ENCODE data around the gene VAV3. TPM values are rescaled to one million over a fixed set of nuclear protein-coding genes. Genes with fewer than 3 reads are reported as not detected.

VAV3 gene
- total and polyA plus RNA-seq, 2 donors from 2014 or later = 61.6 to 87.5 TPM

Small RNA genes lying within 50 kb of the gene (microRNA-seq; reads per million reads assigned to microRNA genes)
- gene MIR7852 = not detected

Other genes starting within 250 kb of the VAV3 start
- gene SLC25A24, start 235.2 kb upstream of the VAV3 start, total RNA-seq = 30.2 TPM
- gene SLC25A24, start 235.2 kb upstream of the VAV3 start, polyA plus RNA-seq (ENCODE audit: insufficient read depth, low read depth, low replicate concordance) = 8.9 TPM